Measurements from ENCODE around the gene VMP1.
"Not testable (repeated sequence)": the region's sequence is repeated elsewhere in the genome, so short reads cannot be mapped to it uniquely, and the experiment has no call there.

Gene VMP1

GRCh38 chr17:59798111-59798510, 90.7 kb downstream of the VMP1 start:
- WGBS, 2 experiments = 95 to 96% methylated on average over 3 to 4 of the region's 4 CpGs
- Histone ChIP-seq H3K4me1 (ENCODE audit: control insufficient read depth, insufficient read depth, low read length) (no peaks in the 10 kb centered on the region), H3K4me3 (ENCODE audit: insufficient read depth, low read depth, low read length) (no peak overlapping the region), H3K36me3 (ENCODE audit: control insufficient read depth, insufficient read depth, low read length) (no peaks in the 10 kb centered on the region), H3K27me3 (ENCODE audit: control insufficient read depth, insufficient read depth, low read length, poor library complexity, severe bottlenecking) (no peaks in the 10 kb centered on the region), H3K9me3 (ENCODE audit: control insufficient read depth, low read length) (no peaks in the 10 kb centered on the region), H3K27ac (ENCODE audit: insufficient read depth, low read depth, low read length, poor library complexity, severe bottlenecking) (no peak overlapping the region)

GRCh38 chr17:59800530-59800942, 93.1 kb downstream of the VMP1 start:
- no peaks in the 10 kb centered on the region for H3K4me1 ChIP-seq (ENCODE audit: control insufficient read depth, insufficient read depth, low read length)
- H3K27me3 ChIP-seq (ENCODE audit: control insufficient read depth, insufficient read depth, low read length, poor library complexity, severe bottlenecking) = no peaks in the 10 kb centered on the region
- H3K9me3 ChIP-seq (ENCODE audit: control insufficient read depth, low read length) = no peaks in the 10 kb centered on the region
- 87 to 93% methylated on average over 6 of the region's 6 CpGs for WGBS, 2 experiments
- no peak overlapping the region for H3K27ac ChIP-seq (ENCODE audit: insufficient read depth, low read depth, low read length, poor library complexity, severe bottlenecking)
- H3K36me3 ChIP-seq (ENCODE audit: control insufficient read depth, insufficient read depth, low read length) = no peaks in the 10 kb centered on the region
- H3K4me3 ChIP-seq (ENCODE audit: insufficient read depth, low read depth, low read length) = no peak overlapping the region

- H3K36me3 ChIP-seq (ENCODE audit: control insufficient read depth, insufficient read depth, low read length) = no peaks in the 10 kb centered on the region
- 91 to 100% methylated on average over 3 of the region's 5 CpGs for WGBS, 2 experiments
- no peak overlapping the region for H3K27ac ChIP-seq (ENCODE audit: insufficient read depth, low read depth, low read length, poor library complexity, severe bottlenecking)
Measured at GRCh38 chr17:59802160-59802559, 94.7 kb downstream of the VMP1 start.

GRCh38 chr17:59804901-59805465, 97.5 kb downstream of the VMP1 start:
- Histone ChIP-seq H3K36me3 (ENCODE audit: control insufficient read depth, insufficient read depth, low read length) (no peaks in the 10 kb centered on the region), H3K9me3 (ENCODE audit: control insufficient read depth, low read length) (no peaks in the 10 kb centered on the region), H3K4me1 (ENCODE audit: control insufficient read depth, insufficient read depth, low read length) (no peaks in the 10 kb centered on the region), H3K27me3 (ENCODE audit: control insufficient read depth, insufficient read depth, low read length, poor library complexity, severe bottlenecking) (no peaks in the 10 kb centered on the region), H3K27ac (ENCODE audit: insufficient read depth, low read depth, low read length, poor library complexity, severe bottlenecking) (peak overlapping the region; percentile 23), H3K4me3 (ENCODE audit: insufficient read depth, low read depth, low read length) (no peak overlapping the region)
- 85 to 89% methylated on average over 6 of the region's 6 CpGs for whole genome bisulfite sequencing, 2 experiments

More at GRCh38 chr17:59802160-59802559, 94.7 kb downstream of the VMP1 start:
- H3K9me3 ChIP-seq (ENCODE audit: control insufficient read depth, low read length) = no peaks in the 10 kb centered on the region
- H3K4me3 ChIP-seq (ENCODE audit: insufficient read depth, low read depth, low read length) = no peak overlapping the region
- no peaks in the 10 kb centered on the region for H3K4me1 ChIP-seq (ENCODE audit: control insufficient read depth, insufficient read depth, low read length)
- no peaks in the 10 kb centered on the region for H3K27me3 ChIP-seq (ENCODE audit: control insufficient read depth, insufficient read depth, low read length, poor library complexity, severe bottlenecking)

GRCh38 chr17:59806322-59806721, 98.9 kb downstream of the VMP1 start:
- H3K27me3 ChIP-seq (ENCODE audit: control insufficient read depth, insufficient read depth, low read length, poor library complexity, severe bottlenecking); H3K9me3 ChIP-seq (ENCODE audit: control insufficient read depth, low read length); H3K4me1 ChIP-seq (ENCODE audit: control insufficient read depth, insufficient read depth, low read length); H3K36me3 ChIP-seq (ENCODE audit: control insufficient read depth, insufficient read depth, low read length); H3K4me3 ChIP-seq (ENCODE audit: insufficient read depth, low read depth, low read length); H3K27ac ChIP-seq (ENCODE audit: insufficient read depth, low read depth, low read length, poor library complexity, severe bottlenecking): not testable (repeated sequence)
- WGBS, 2 experiments = 90 to 94% methylated on average over 6 of the region's 6 CpGs

GRCh38 chr17:59807892-59808509, 100.5 kb downstream of the VMP1 start:
- H3K36me3 ChIP-seq (ENCODE audit: control insufficient read depth, insufficient read depth, low read length) = no peaks in the 10 kb centered on the region
- no peaks in the 10 kb centered on the region for H3K4me1 ChIP-seq (ENCODE audit: control insufficient read depth, insufficient read depth, low read length)
- H3K27me3 ChIP-seq (ENCODE audit: control insufficient read depth, insufficient read depth, low read length, poor library complexity, severe bottlenecking) = no peaks in the 10 kb centered on the region
- 93 to 100% methylated on average over 2 to 3 of the region's 4 CpGs for WGBS, 2 experiments
- no peak overlapping the region for H3K27ac ChIP-seq (ENCODE audit: insufficient read depth, low read depth, low read length, poor library complexity, severe bottlenecking)
- H3K4me3 ChIP-seq (ENCODE audit: insufficient read depth, low read depth, low read length) = no peak overlapping the region
- no peaks in the 10 kb centered on the region for H3K9me3 ChIP-seq (ENCODE audit: control insufficient read depth, low read length)

GRCh38 chr17:59810894-59811153, 103.4 kb downstream of the VMP1 start:
- Histone ChIP-seq H3K9me3 (ENCODE audit: control insufficient read depth, low read length) (no peaks in the 10 kb centered on the region), H3K4me1 (ENCODE audit: control insufficient read depth, insufficient read depth, low read length) (no peaks in the 10 kb centered on the region), H3K36me3 (ENCODE audit: control insufficient read depth, insufficient read depth, low read length) (no peaks in the 10 kb centered on the region), H3K27ac (ENCODE audit: insufficient read depth, low read depth, low read length, poor library complexity, severe bottlenecking) (no peak overlapping the region), H3K4me3 (ENCODE audit: insufficient read depth, low read depth, low read length) (no peak overlapping the region), H3K27me3 (ENCODE audit: control insufficient read depth, insufficient read depth, low read length, poor library complexity, severe bottlenecking) (no peaks in the 10 kb centered on the region)
- WGBS, 2 experiments = no CpG with 5 or more reads among the region's 1 CpG

- Histone ChIP-seq H3K27ac (ENCODE audit: insufficient read depth, low read depth, low read length, poor library complexity, severe bottlenecking) (no peak overlapping the region), H3K27me3 (ENCODE audit: control insufficient read depth, insufficient read depth, low read length, poor library complexity, severe bottlenecking) (no peaks in the 10 kb centered on the region), H3K4me1 (ENCODE audit: control insufficient read depth, insufficient read depth, low read length) (no peaks in the 10 kb centered on the region), H3K36me3 (ENCODE audit: control insufficient read depth, insufficient read depth, low read length) (no peaks in the 10 kb centered on the region), H3K9me3 (ENCODE audit: control insufficient read depth, low read length) (no peaks in the 10 kb centered on the region), H3K4me3 (ENCODE audit: insufficient read depth, low read depth, low read length) (no peak overlapping the region)
- 92 to 94% methylated on average over 1 of the region's 1 CpG for WGBS, 2 experiments
Measured at GRCh38 chr17:59811209-59811608, 103.8 kb downstream of the VMP1 start.

GRCh38 chr17:59812139-59812538, 104.7 kb downstream of the VMP1 start:
- Histone ChIP-seq H3K27ac (ENCODE audit: insufficient read depth, low read depth, low read length, poor library complexity, severe bottlenecking) (no peak overlapping the region), H3K27me3 (ENCODE audit: control insufficient read depth, insufficient read depth, low read length, poor library complexity, severe bottlenecking) (no peaks in the 10 kb centered on the region), H3K4me3 (ENCODE audit: insufficient read depth, low read depth, low read length) (no peak overlapping the region), H3K36me3 (ENCODE audit: control insufficient read depth, insufficient read depth, low read length) (no peaks in the 10 kb centered on the region), H3K4me1 (ENCODE audit: control insufficient read depth, insufficient read depth, low read length) (no peaks in the 10 kb centered on the region), H3K9me3 (ENCODE audit: control insufficient read depth, low read length) (no peaks in the 10 kb centered on the region)
- 90 to 100% methylated on average over 3 of the region's 3 CpGs for WGBS, 2 experiments

- WGBS, 2 experiments = 100% methylated on average over 1 of the region's 1 CpG
- Histone ChIP-seq H3K4me1 (ENCODE audit: control insufficient read depth, insufficient read depth, low read length) (no peaks in the 10 kb centered on the region), H3K27me3 (ENCODE audit: control insufficient read depth, insufficient read depth, low read length, poor library complexity, severe bottlenecking) (no peaks in the 10 kb centered on the region), H3K9me3 (ENCODE audit: control insufficient read depth, low read length) (no peaks in the 10 kb centered on the region), H3K4me3 (ENCODE audit: insufficient read depth, low read depth, low read length) (no peak overlapping the region), H3K27ac (ENCODE audit: insufficient read depth, low read depth, low read length, poor library complexity, severe bottlenecking) (no peak overlapping the region), H3K36me3 (ENCODE audit: control insufficient read depth, insufficient read depth, low read length) (no peaks in the 10 kb centered on the region)
Measured at GRCh38 chr17:59814276-59814675, 106.8 kb downstream of the VMP1 start.

- Histone ChIP-seq H3K36me3 (ENCODE audit: control insufficient read depth, insufficient read depth, low read length) (no peaks in the 10 kb centered on the region), H3K27me3 (ENCODE audit: control insufficient read depth, insufficient read depth, low read length, poor library complexity, severe bottlenecking) (no peaks in the 10 kb centered on the region), H3K27ac (ENCODE audit: insufficient read depth, low read depth, low read length, poor library complexity, severe bottlenecking) (no peak overlapping the region), H3K9me3 (ENCODE audit: control insufficient read depth, low read length) (no peaks in the 10 kb centered on the region), H3K4me1 (ENCODE audit: control insufficient read depth, insufficient read depth, low read length) (no peaks in the 10 kb centered on the region), H3K4me3 (ENCODE audit: insufficient read depth, low read depth, low read length) (no peak overlapping the region)
- WGBS, 2 experiments = 95 to 98% methylated on average over 3 of the region's 3 CpGs
Measured at GRCh38 chr17:59814685-59815084, 107.2 kb downstream of the VMP1 start.
